ENCODE results near the gene MEGF6.

MEGF6 gene

DNA sequence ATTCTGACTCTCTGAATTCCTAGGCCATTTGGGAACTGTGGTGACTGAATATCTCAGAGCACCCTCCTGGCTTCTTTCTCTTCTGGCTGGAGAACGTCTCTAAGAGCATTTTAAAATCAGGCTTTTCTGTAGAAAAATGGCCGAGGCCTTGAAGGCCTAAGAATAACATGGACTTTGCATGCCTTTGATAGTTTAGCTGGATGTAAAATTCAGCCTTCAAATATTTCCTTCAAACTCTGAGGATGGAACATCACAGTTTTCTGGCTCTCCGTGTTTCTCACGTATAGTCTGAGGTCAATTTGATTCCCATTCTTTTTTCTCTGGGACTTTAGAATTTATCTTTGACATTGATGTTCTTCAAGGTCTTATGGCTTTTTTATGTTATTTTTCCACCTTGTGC is 122.9 kb downstream of the MEGF6 start:
- TF ChIP-seq CTCF (conservative IDR thresholded peaks at IDR 0.05; ENCODE audit: low read depth, low read length) = no peak
- H3K4me3 ChIP-seq (ENCODE audit: low read depth, low read length) = no peak overlapping the region
- no peak for DNase-seq (ENCODE audit: low read depth)

DNA sequence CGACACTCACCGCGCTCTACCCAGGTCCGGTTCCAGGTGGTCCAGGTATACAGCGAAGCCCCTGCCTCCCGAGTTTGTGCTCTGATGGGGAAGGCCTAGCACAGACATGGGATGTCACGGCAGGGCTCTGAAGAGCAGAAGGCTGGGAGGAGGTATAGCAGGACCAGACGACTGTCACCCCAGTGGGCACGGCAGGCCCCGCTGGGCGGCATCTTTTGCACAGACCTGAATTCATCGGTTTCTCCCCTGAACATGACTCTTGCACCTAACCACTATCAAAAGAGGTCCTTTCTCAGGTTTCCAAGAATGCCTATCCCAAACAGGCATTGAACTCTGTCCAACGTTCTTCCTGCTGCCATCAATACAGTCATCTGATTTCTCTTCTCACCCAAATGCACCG is 126.3 kb downstream of the MEGF6 start:
- DNase-seq (ENCODE audit: low read depth) = no peak
- no peak for TF ChIP-seq CTCF (conservative IDR thresholded peaks at IDR 0.05; ENCODE audit: low read depth, low read length)
- H3K4me3 ChIP-seq (ENCODE audit: low read depth, low read length) = no peak overlapping the region

- DNase-seq (ENCODE audit: low read depth) = peak; percentile 42
- peak; percentile 90 for TF ChIP-seq CTCF (conservative IDR thresholded peaks at IDR 0.05; ENCODE audit: low read depth, low read length)
- no peak overlapping the region for H3K4me3 ChIP-seq (ENCODE audit: low read depth, low read length)
Measured at GRCh38 chr1:3483801-3484444, 127.4 kb downstream of the MEGF6 start.

DNA sequence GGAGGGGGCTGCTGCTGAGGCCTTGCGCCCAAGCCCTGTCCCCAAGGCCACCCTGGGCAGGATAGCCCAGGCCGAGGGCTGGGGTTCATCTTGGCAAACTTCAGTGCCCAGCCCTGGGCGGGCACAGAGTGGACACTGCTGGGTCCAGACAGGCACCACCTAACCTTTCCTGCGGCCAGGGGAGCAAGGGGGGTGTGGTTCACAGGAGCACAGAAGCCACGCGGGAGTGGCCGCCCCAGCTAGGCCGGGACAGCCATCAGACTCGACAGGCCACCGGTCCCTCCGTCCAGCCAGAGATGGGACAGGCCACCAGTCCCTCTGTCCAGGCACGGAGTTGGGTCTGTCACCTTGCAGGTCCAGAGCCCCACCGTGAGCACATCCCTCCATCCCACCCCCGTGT is 127.9 kb downstream of the MEGF6 start:
- no peak overlapping the region for H3K4me3 ChIP-seq (ENCODE audit: low read depth, low read length)
- TF ChIP-seq CTCF (conservative IDR thresholded peaks at IDR 0.05; ENCODE audit: low read depth, low read length) = no peak
- no peak for DNase-seq (ENCODE audit: low read depth)

- peak; percentile 17 for TF ChIP-seq CTCF (conservative IDR thresholded peaks at IDR 0.05; ENCODE audit: low read depth, low read length)
- H3K4me3 ChIP-seq (ENCODE audit: low read depth, low read length) = no peak overlapping the region
Measured at GRCh38 chr1:3482378-3482849, 128.9 kb downstream of the MEGF6 start.

GRCh38 chr1:3481836-3482375 is 129.4 kb downstream of the MEGF6 start:
- no peak for TF ChIP-seq CTCF (conservative IDR thresholded peaks at IDR 0.05; ENCODE audit: low read depth, low read length)
- no peak overlapping the region for H3K4me3 ChIP-seq (ENCODE audit: low read depth, low read length)
- no peak for DNase-seq (ENCODE audit: low read depth)

More at GRCh38 chr1:3482378-3482849, 128.9 kb downstream of the MEGF6 start:
- DNase-seq (ENCODE audit: low read depth) = peak; percentile 50

DNA sequence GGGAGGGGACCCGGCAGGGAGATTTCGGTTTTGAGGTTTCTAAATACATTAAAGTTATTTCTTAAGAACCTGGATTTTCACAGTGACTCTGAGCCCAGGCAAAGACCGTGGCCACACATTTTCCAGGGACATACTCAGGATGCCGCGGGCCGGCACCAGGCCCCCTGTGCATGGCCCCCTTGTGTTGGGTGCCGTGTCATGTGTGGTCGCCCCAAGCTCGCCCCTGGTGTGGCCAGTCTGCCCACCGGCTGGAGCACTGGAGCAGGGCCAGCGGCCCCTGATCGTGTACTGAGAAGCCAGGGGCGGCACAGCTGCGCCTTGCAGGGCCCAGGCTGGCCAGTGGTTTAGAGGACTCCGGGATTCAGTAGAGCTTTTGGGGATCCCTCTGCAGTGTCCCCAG is 130.3 kb downstream of the MEGF6 start:
- TF ChIP-seq CTCF (conservative IDR thresholded peaks at IDR 0.05; ENCODE audit: low read depth, low read length) = no peak
- DNase-seq (ENCODE audit: low read depth) = no peak
- H3K4me3 ChIP-seq (ENCODE audit: low read depth, low read length) = no peak overlapping the region
